Measurements from ENCODE around the gene SLC24A3.

Gene SLC24A3

DNA sequence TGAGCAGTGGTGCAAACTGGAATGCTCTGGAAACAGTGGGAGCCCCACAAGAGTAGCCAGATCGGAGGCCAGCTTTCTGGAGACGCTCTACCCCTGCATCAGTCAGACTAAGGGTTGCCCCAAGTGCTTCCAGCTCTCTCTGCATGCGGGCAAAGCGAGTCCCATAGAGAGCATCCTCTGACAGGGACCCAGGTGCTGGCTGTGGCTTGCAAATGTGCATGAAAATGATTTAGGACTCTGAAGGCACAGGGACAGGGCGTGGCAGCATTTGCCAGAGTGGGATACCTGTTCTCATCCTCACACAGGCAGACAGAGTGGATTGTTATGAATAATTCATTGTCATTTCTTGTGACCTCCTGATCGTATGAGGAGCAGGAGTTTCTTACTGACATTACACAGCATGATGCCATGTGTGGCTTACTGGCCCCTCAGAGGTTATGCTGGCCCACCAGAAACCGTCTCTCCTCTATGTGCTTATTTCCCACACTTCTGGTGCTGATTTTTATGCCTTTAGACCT is 555.9 kb downstream of the SLC24A3 start:
- no peak for TF ChIP-seq ISL1 (CRISPR knock-in tag; IDR thresholded peaks at IDR 0.05)
- TF ChIP-seq ZC3H10 (CRISPR knock-in tag; IDR thresholded peaks at IDR 0.05), result no peak
- no peak for TF ChIP-seq ESRRG (CRISPR knock-in tag; IDR thresholded peaks at IDR 0.05)
- no peak for TF ChIP-seq OSR1 (CRISPR knock-in tag; IDR thresholded peaks at IDR 0.05)
- ATAC-seq, result no peak

DNA sequence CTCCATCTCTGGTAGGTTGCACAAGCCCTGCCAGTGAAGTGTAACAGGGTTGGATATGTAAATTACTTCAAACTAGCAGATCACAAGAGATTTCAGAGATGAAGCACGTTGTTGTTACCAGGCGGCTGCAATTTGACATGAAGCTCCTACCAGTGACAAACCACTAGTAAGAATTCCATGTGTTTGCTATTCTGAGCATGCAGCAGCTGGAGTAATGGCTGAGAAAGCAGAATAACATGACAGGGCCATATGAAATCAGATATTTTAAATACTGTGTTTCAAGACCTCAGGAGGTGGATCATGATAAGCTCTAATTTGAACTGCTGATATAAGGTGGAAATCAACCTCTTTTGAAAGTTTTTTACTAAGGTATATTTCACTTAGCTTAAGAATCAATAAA is 557.1 kb downstream of the SLC24A3 start:
- no peak for ATAC-seq
- TF ChIP-seq ISL1 (CRISPR knock-in tag; IDR thresholded peaks at IDR 0.05) (no peak), ZFP30 (CRISPR knock-in tag; IDR thresholded peaks at IDR 0.05) (no peak), SNAI2 (CRISPR knock-in tag; IDR thresholded peaks at IDR 0.05) (no peak), ZNF70 (CRISPR knock-in tag; IDR thresholded peaks at IDR 0.05) (no peak), OSR1 (CRISPR knock-in tag; IDR thresholded peaks at IDR 0.05) (no peak), TCF4 (CRISPR knock-in tag; IDR thresholded peaks at IDR 0.05; ENCODE audit: borderline replicate concordance) (no peak), ZNF565 (CRISPR knock-in tag; conservative IDR thresholded peaks at IDR 0.05; ENCODE audit: low read depth) (no peak), GLIS3 (CRISPR knock-in tag; IDR thresholded peaks at IDR 0.05) (no peak), TOX (CRISPR knock-in tag; IDR thresholded peaks at IDR 0.05; ENCODE audit: borderline replicate concordance) (no peak), ESRRG (CRISPR knock-in tag; IDR thresholded peaks at IDR 0.05) (no peak)
- TF ChIP-seq, protein P1, sequence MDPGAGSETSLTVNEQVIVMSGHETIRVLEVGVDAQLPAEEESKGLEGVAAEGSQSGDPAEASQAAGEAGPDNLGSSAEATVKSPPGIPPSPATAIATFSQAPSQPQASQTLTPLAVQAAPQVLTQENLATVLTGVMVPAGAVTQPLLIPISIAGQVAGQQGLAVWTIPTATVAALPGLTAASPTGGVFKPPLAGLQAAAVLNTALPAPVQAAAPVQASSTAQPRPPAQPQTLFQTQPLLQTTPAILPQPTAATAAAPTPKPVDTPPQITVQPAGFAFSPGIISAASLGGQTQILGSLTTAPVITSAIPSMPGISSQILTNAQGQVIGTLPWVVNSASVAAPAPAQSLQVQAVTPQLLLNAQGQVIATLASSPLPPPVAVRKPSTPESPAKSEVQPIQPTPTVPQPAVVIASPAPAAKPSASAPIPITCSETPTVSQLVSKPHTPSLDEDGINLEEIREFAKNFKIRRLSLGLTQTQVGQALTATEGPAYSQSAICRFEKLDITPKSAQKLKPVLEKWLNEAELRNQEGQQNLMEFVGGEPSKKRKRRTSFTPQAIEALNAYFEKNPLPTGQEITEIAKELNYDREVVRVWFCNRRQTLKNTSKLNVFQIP (CRISPR knock-in tag; IDR thresholded peaks at IDR 0.05; ENCODE audit: borderline replicate concordance, low read depth), result no peak

DNA sequence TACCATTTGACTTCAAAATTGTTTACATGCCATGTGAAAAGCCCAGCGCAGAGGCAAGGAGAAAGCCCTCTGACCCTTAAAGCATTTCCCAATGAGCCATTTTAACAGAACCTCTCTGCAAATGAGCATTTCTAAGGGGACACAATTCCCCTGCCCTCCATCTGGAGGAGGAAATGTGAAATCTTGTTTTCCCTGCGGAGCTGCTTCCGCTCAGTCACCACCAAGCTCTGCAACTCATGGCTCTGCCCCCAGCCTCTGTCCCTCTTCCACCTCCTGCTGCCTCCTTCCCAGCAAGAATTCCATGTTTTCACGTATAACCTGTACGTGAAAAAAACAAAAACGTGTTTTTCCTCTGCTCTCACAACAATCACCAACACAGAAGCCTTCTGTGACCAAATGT is 557.9 kb downstream of the SLC24A3 start:
- no peak for TF ChIP-seq ZNF8 (CRISPR knock-in tag; IDR thresholded peaks at IDR 0.05)
- TF ChIP-seq OSR1 (CRISPR knock-in tag; IDR thresholded peaks at IDR 0.05), result no peak
- no peak for TF ChIP-seq ZFP30 (CRISPR knock-in tag; IDR thresholded peaks at IDR 0.05)
- TF ChIP-seq CSDC2 (CRISPR knock-in tag; IDR thresholded peaks at IDR 0.05), result no peak
- TF ChIP-seq GLIS3 (CRISPR knock-in tag; IDR thresholded peaks at IDR 0.05), result no peak
- no peak for TF ChIP-seq ESRRG (CRISPR knock-in tag; IDR thresholded peaks at IDR 0.05)
- no peak for TF ChIP-seq TOX (CRISPR knock-in tag; IDR thresholded peaks at IDR 0.05; ENCODE audit: borderline replicate concordance)
- no peak for TF ChIP-seq ZNF70 (CRISPR knock-in tag; IDR thresholded peaks at IDR 0.05)
- no peak for TF ChIP-seq ISL1 (CRISPR knock-in tag; IDR thresholded peaks at IDR 0.05)
- no peak for TF ChIP-seq PPARA (CRISPR knock-in tag; IDR thresholded peaks at IDR 0.05; ENCODE audit: borderline replicate concordance)
- TF ChIP-seq TCF4 (CRISPR knock-in tag; IDR thresholded peaks at IDR 0.05; ENCODE audit: borderline replicate concordance), result no peak
- TF ChIP-seq, protein P2, sequence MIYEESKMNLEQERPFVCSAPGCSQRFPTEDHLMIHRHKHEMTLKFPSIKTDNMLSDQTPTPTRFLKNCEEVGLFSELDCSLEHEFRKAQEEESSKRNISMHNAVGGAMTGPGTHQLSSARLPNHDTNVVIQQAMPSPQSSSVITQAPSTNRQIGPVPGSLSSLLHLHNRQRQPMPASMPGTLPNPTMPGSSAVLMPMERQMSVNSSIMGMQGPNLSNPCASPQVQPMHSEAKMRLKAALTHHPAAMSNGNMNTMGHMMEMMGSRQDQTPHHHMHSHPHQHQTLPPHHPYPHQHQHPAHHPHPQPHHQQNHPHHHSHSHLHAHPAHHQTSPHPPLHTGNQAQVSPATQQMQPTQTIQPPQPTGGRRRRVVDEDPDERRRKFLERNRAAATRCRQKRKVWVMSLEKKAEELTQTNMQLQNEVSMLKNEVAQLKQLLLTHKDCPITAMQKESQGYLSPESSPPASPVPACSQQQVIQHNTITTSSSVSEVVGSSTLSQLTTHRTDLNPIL (CRISPR knock-in tag; IDR thresholded peaks at IDR 0.05; ENCODE audit: low read depth), result no peak
- no peak for TF ChIP-seq ZFP3 (CRISPR knock-in tag; IDR thresholded peaks at IDR 0.05)
- TF ChIP-seq SNAI2 (CRISPR knock-in tag; IDR thresholded peaks at IDR 0.05), result no peak
- TF ChIP-seq, protein P3, sequence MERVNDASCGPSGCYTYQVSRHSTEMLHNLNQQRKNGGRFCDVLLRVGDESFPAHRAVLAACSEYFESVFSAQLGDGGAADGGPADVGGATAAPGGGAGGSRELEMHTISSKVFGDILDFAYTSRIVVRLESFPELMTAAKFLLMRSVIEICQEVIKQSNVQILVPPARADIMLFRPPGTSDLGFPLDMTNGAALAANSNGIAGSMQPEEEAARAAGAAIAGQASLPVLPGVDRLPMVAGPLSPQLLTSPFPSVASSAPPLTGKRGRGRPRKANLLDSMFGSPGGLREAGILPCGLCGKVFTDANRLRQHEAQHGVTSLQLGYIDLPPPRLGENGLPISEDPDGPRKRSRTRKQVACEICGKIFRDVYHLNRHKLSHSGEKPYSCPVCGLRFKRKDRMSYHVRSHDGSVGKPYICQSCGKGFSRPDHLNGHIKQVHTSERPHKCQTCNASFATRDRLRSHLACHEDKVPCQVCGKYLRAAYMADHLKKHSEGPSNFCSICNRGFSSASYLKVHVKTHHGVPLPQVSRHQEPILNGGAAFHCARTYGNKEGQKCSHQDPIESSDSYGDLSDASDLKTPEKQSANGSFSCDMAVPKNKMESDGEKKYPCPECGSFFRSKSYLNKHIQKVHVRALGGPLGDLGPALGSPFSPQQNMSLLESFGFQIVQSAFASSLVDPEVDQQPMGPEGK (CRISPR knock-in tag; IDR thresholded peaks at IDR 0.05; ENCODE audit: borderline replicate concordance), result no peak
- TF ChIP-seq, protein P4, sequence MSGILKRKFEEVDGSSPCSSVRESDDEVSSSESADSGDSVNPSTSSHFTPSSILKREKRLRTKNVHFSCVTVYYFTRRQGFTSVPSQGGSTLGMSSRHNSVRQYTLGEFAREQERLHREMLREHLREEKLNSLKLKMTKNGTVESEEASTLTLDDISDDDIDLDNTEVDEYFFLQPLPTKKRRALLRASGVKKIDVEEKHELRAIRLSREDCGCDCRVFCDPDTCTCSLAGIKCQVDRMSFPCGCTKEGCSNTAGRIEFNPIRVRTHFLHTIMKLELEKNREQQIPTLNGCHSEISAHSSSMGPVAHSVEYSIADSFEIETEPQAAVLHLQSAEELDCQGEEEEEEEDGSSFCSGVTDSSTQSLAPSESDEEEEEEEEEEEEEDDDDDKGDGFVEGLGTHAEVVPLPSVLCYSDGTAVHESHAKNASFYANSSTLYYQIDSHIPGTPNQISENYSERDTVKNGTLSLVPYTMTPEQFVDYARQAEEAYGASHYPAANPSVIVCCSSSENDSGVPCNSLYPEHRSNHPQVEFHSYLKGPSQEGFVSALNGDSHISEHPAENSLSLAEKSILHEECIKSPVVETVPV (CRISPR knock-in tag; IDR thresholded peaks at IDR 0.05), result no peak
- TF ChIP-seq BACH2 (CRISPR knock-in tag; IDR thresholded peaks at IDR 0.05; ENCODE audit: borderline replicate concordance), result no peak
- TF ChIP-seq ZC3H10 (CRISPR knock-in tag; IDR thresholded peaks at IDR 0.05), result no peak
- no peak for ATAC-seq

DNA sequence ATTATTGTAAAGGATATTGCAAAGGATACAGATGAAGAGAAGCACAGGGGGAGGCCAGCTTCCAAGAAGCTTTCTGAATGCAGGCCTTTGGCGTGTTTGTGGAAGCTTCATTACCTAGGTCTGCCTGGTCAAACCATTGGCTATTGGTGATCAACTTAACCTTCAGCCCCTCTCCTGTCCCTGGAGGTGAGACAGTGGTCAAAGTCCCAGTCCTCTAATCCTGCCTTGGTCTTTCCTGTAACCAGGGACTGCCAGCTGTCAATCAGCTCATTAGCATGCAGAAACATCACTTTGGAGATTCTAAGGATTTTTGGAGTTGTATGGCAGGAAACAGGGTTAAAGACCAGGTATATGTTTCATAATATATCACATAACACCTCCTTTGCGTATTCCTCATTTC is 558.6 kb downstream of the SLC24A3 start:
- ATAC-seq, result no peak
- no peak for TF ChIP-seq ZFP3 (CRISPR knock-in tag; IDR thresholded peaks at IDR 0.05)
- TF ChIP-seq ESRRG (CRISPR knock-in tag; IDR thresholded peaks at IDR 0.05), result no peak
